ENCODE results near the gene CFAP221.

DNA sequence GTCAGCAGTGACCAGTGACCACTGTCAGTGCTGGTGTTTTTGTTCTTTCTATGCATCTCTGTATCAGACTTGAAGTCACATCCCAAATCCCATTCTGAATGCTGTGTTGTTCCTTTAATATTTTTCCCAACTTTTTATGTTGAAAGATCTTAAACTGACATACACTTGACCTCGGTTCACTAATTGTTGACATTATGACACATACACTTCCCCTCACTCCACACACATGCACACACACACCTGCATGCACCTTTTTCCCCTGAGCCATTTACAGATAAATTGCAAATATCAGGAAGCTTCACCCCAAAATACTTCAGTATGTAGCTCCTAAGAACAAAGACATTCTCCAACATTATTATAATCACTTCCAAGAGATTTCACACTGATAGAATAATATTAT lies 62.4 kb downstream of the CFAP221 start:
- TF ChIP-seq, protein P1, sequence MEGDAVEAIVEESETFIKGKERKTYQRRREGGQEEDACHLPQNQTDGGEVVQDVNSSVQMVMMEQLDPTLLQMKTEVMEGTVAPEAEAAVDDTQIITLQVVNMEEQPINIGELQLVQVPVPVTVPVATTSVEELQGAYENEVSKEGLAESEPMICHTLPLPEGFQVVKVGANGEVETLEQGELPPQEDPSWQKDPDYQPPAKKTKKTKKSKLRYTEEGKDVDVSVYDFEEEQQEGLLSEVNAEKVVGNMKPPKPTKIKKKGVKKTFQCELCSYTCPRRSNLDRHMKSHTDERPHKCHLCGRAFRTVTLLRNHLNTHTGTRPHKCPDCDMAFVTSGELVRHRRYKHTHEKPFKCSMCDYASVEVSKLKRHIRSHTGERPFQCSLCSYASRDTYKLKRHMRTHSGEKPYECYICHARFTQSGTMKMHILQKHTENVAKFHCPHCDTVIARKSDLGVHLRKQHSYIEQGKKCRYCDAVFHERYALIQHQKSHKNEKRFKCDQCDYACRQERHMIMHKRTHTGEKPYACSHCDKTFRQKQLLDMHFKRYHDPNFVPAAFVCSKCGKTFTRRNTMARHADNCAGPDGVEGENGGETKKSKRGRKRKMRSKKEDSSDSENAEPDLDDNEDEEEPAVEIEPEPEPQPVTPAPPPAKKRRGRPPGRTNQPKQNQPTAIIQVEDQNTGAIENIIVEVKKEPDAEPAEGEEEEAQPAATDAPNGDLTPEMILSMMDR (IDR thresholded peaks at IDR 0.05), result no peak
- TF ChIP-seq POLR2A (IDR thresholded peaks at IDR 0.05) (no peak), EP300 (IDR thresholded peaks at IDR 0.05) (no peak)

All from sigmoid colon (tissue), 4 donors.